Stimulated activated naive CD8-positive, alpha-beta T cell treated with anti-CD3 and anti-CD28 coated beads, Interleukin-15, amount 100 ng/mL, for 72 hours (primary cell): ENCODE measurements around the gene ENTHD1.

Source experiments
- ATAC-seq: fragments of 150-1000 bp; cut with Tn5 transposase; 2 replicates; pipeline ENCODE4 v1.10.0; 2021; ENCODE audit warnings: mild to moderate bottlenecking, moderate library complexity
- DNase-seq, 2 donors: peaks; one replicate each; pipeline ENCODE4 v3.0.0; 2021 to 2022
- H3K27ac Mint-ChIP-seq, 2 donors: one replicate each; pipeline ENCODE4 v1.8.0; 2022; ENCODE audit warnings: mild to moderate bottlenecking in 2 of 2, mixed read lengths in 2 of 2, moderate library complexity in 2 of 2
- H3K27me3 Mint-ChIP-seq: one replicate; pipeline ENCODE4 v1.8.0; 2022; ENCODE audit warnings: mixed read lengths
- H3K4me1 Mint-ChIP-seq: one replicate; pipeline ENCODE4 v1.8.0; 2022; ENCODE audit warnings: mild to moderate bottlenecking, mixed read lengths
- H3K4me3 Mint-ChIP-seq, 2 donors: one replicate each; pipeline ENCODE4 v1.8.0; 2022; ENCODE audit warnings: mild to moderate bottlenecking in 2 of 2, mixed read lengths in 2 of 2, moderate library complexity in 1 of 2
- H3K9me3 Mint-ChIP-seq, 2 donors: one replicate each; pipeline ENCODE4 v1.8.0; 2022; ENCODE audit warnings: mixed read lengths in 2 of 2

The ENTHD1 gene

GRCh38 chr22:39703928-39704639 lies 189.5 kb downstream of the ENTHD1 start:
- H3K27me3 Mint-ChIP-seq = no peaks in the 10 kb centered on the region
- ATAC-seq (no peak), DNase-seq (no peak)
- no peaks in the 10 kb centered on the region for H3K4me1 Mint-ChIP-seq
- no peak overlapping the region for H3K4me3 Mint-ChIP-seq
- H3K9me3 Mint-ChIP-seq = no peaks in the 10 kb centered on the region
- H3K27ac Mint-ChIP-seq = peak overlapping the region in 1 of 2 donors; percentile 46

- Mint-ChIP-seq H3K4me3 (no peak overlapping the region), H3K27me3 (no peaks in the 10 kb centered on the region), H3K27ac (no peak overlapping the region), H3K4me1 (no peaks in the 10 kb centered on the region), H3K9me3 (no peaks in the 10 kb centered on the region)
- DNase-seq = no peak
- no peak for ATAC-seq
Measured at GRCh38 chr22:39703091-39703490, 190.5 kb downstream of the ENTHD1 start.

- DNase-seq (no peak), ATAC-seq (no peak)
- H3K9me3 Mint-ChIP-seq = no peaks in the 10 kb centered on the region
- peaks cover 3% of the 10 kb centered on the region for H3K27me3 Mint-ChIP-seq
- H3K4me1 Mint-ChIP-seq = no peaks in the 10 kb centered on the region
- no peak overlapping the region for H3K27ac Mint-ChIP-seq
- no peak overlapping the region for H3K4me3 Mint-ChIP-seq
Measured at GRCh38 chr22:39700565-39700964, 193.0 kb downstream of the ENTHD1 start.

GRCh38 chr22:39699631-39700360 lies 193.8 kb downstream of the ENTHD1 start:
- H3K27ac Mint-ChIP-seq = no peak overlapping the region
- DNase-seq = no peak
- no peak overlapping the region for H3K4me3 Mint-ChIP-seq
- no peaks in the 10 kb centered on the region for H3K4me1 Mint-ChIP-seq
- H3K9me3 Mint-ChIP-seq = no peaks in the 10 kb centered on the region
- peaks cover 8% of the 10 kb centered on the region for H3K27me3 Mint-ChIP-seq
- ATAC-seq = no peak

GRCh38 chr22:39697790-39698430 lies 195.7 kb downstream of the ENTHD1 start:
- H3K27ac Mint-ChIP-seq = no peak overlapping the region
- H3K4me1 Mint-ChIP-seq = no peaks in the 10 kb centered on the region
- no peak overlapping the region for H3K4me3 Mint-ChIP-seq
- ATAC-seq (no peak), DNase-seq (no peak)
- H3K27me3 Mint-ChIP-seq = peaks cover 19% of the 10 kb centered on the region
- no peaks in the 10 kb centered on the region for H3K9me3 Mint-ChIP-seq

GRCh38 chr22:39693943-39694500 lies 199.5 kb downstream of the ENTHD1 start:
- peak; percentile 23 for ATAC-seq
- no peak for DNase-seq
- peaks cover 7% of the 10 kb centered on the region for H3K4me1 Mint-ChIP-seq
- H3K4me3 Mint-ChIP-seq = no peak overlapping the region
- H3K27ac Mint-ChIP-seq = no peak overlapping the region
- H3K9me3 Mint-ChIP-seq = no peaks in the 10 kb centered on the region
- peaks cover 50% of the 10 kb centered on the region for H3K27me3 Mint-ChIP-seq
